ENCODE results near the gene ZNF420. TPM values are rescaled to one million over a fixed set of nuclear protein-coding genes. Genes with fewer than 3 reads are reported as not detected.

ZNF420 gene
- total RNA-seq, 3 donors from 2014 or later, result 2.3 to 14.5 (median 6.9) TPM

GRCh38 chr19:37127999-37128820, 50.0 kb downstream of the ZNF420 start:
- no peak overlapping the region for H3K4me3 ChIP-seq
- H3K4me1 ChIP-seq (ENCODE audit: low read depth), result no peaks in the 10 kb centered on the region
- DNase-seq (no peak), ATAC-seq (no peak)
- peaks cover 7% of the 10 kb centered on the region for H3K36me3 ChIP-seq (ENCODE audit: low read depth)
- intact Hi-C loops (cut with DNase I, micrococcal nuclease), result no loop called here
- TF ChIP-seq, protein P1, sequence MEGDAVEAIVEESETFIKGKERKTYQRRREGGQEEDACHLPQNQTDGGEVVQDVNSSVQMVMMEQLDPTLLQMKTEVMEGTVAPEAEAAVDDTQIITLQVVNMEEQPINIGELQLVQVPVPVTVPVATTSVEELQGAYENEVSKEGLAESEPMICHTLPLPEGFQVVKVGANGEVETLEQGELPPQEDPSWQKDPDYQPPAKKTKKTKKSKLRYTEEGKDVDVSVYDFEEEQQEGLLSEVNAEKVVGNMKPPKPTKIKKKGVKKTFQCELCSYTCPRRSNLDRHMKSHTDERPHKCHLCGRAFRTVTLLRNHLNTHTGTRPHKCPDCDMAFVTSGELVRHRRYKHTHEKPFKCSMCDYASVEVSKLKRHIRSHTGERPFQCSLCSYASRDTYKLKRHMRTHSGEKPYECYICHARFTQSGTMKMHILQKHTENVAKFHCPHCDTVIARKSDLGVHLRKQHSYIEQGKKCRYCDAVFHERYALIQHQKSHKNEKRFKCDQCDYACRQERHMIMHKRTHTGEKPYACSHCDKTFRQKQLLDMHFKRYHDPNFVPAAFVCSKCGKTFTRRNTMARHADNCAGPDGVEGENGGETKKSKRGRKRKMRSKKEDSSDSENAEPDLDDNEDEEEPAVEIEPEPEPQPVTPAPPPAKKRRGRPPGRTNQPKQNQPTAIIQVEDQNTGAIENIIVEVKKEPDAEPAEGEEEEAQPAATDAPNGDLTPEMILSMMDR (IDR thresholded peaks at IDR 0.05), result no peak
- H3K9me3 ChIP-seq, result peaks cover 100% of the 10 kb centered on the region

DNA sequence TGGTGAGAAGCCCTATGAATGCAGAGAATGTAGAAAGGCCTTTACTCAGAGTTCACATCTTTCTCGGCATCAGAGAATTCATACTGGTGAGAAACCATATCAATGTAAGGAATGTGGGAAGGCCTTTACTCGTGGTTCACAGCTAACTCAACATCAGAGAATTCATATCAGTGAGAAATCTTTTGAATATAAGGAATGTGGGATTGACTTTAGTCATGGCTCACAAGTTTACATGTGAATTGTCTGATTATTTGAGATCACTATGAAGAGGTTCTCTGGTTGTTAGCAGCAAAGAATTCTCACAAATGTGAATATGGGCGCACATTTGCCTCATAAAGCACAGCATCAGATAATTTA, 50.6 kb downstream of the ZNF420 start:
- DNase-seq (no peak), ATAC-seq (no peak)
- intact Hi-C loops (cut with DNase I, micrococcal nuclease), result no loop called here
- H3K36me3 ChIP-seq (ENCODE audit: low read depth), result peaks cover 7% of the 10 kb centered on the region
- no peak overlapping the region for H3K4me3 ChIP-seq
- TF ChIP-seq, protein P1 (IDR thresholded peaks at IDR 0.05), result no peak
- peaks cover 100% of the 10 kb centered on the region for H3K9me3 ChIP-seq
- no peaks in the 10 kb centered on the region for H3K4me1 ChIP-seq (ENCODE audit: low read depth)

DNA sequence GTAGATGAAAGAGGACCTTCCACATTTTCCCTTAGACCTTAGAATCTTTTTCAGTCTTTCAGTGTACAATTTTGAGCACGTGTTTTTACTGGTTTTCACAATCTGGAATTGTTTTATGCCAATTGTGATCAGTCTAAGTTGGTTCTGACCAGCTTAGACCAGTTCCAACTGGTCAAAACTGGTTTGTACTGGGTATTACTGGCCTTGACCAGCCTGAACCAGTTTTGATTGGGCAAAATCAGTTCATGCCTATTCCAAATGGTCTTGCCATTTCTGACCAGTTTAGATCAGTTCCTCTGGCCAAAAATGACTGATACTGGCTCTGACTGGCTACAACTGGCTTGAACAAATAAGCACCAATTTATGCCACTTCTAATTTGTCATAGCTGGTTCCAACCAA, 57.9 kb downstream of the ZNF420 start:
- Histone ChIP-seq H3K9me3 (peaks cover 100% of the 10 kb centered on the region), H3K4me1 (ENCODE audit: low read depth) (no peaks in the 10 kb centered on the region), H3K4me3 (no peak overlapping the region), H3K36me3 (ENCODE audit: low read depth) (no peaks in the 10 kb centered on the region)
- ATAC-seq, result no peak
- TF ChIP-seq, protein P1 (IDR thresholded peaks at IDR 0.05), result no peak
- intact Hi-C loops (cut with DNase I, micrococcal nuclease), result no loop called here
- DNase-seq, result no peak

DNA sequence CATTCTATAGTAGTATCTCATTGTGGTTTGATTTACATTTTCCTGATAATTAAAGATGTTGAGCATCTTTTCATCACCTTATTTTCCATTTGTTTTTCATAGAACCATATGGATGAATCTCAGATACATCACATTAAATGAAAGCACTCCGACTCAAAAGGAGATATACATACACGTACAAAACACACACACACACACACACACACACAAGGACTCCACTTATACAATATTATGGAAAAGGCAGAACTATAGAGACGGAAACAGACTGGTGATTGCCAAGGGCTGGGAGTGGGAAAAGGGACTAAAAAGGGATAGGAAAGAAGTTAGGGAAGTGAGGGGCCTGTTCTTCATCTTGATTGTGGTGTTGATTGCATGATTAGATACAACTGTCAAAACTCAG, 70.0 kb downstream of the ZNF420 start:
- H3K4me3 ChIP-seq, result no peak overlapping the region
- no peak for DNase-seq
- peaks cover 91% of the 10 kb centered on the region for H3K9me3 ChIP-seq
- no peaks in the 10 kb centered on the region for H3K4me1 ChIP-seq (ENCODE audit: low read depth)
- no peaks in the 10 kb centered on the region for H3K36me3 ChIP-seq (ENCODE audit: low read depth)
- intact Hi-C loops (cut with DNase I, micrococcal nuclease), result no loop called here
- TF ChIP-seq, protein P1 (IDR thresholded peaks at IDR 0.05), result no peak
- no peak for ATAC-seq

- H3K4me1 ChIP-seq (ENCODE audit: low read depth), result no peaks in the 10 kb centered on the region
- TF ChIP-seq, protein P1 (IDR thresholded peaks at IDR 0.05), result no peak
- no peak overlapping the region for H3K4me3 ChIP-seq
- no peaks in the 10 kb centered on the region for H3K36me3 ChIP-seq (ENCODE audit: low read depth)
- ATAC-seq (no peak), DNase-seq (no peak)
- intact Hi-C loops (cut with DNase I, micrococcal nuclease), result no loop called here
- H3K9me3 ChIP-seq, result peaks cover 98% of the 10 kb centered on the region
Measured at GRCh38 chr19:37160153-37160552, 81.9 kb downstream of the ZNF420 start.

All from mucosa of descending colon (tissue), 3 donors.